ENCODE measurements around the gene ARHGAP24. TPM values are rescaled to one million over a fixed set of nuclear protein-coding genes. Genes with fewer than 3 reads are reported as not detected.

Gene ARHGAP24
- total and polyA plus RNA-seq, 2 donors (not counting 3 experiments of a cell fraction or from before 2014, with no cell fraction given) = 52.1 to 79.4 TPM

DNA sequence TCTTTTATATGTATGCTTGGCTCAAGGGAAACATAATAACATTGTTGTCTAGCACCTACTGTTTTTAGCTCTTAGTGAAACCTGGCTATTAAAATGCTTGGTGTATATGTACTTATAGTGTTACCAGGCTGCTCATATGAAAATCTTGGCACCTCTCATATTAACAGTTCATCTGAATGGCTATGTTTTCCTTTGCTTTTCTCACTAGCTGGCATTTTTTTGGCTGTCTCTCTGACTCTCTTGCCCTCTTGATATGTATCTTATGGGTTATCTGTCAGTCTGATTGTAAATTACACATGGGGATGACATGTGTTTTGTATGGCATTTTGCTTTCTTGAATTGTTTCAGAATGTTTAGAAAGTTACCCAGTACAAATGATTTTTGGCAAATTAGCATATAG lies 158.0 kb downstream of the ARHGAP24 start:
- Histone ChIP-seq H3K4me1 (ENCODE audit: control insufficient read depth, extremely low read depth, insufficient read depth, low read length) (no peaks in the 10 kb centered on the region), H3K9me1 (replicated peaks; ENCODE audit: control insufficient read depth, extremely low read depth, insufficient read depth, low read length) (no peaks in the 10 kb centered on the region), H3K36me3 (ENCODE audit: control insufficient read depth in 2 of 2, extremely low read depth in 1 of 2, insufficient read depth in 2 of 2, low read length in 2 of 2) (no peaks in the 10 kb centered on the region), H4K20me1 (replicated peaks; ENCODE audit: control insufficient read depth, extremely low read depth, insufficient read depth, low read length) (no peaks in the 10 kb centered on the region), H3K9ac (replicated peaks; ENCODE audit: extremely low read depth, insufficient read depth, low read length) (no peak overlapping the region), H3K27me3 (ENCODE audit: control insufficient read depth in 2 of 2, insufficient read depth in 2 of 2, low read length in 2 of 2) (peaks cover 8 to 21% of the 10 kb centered on the region in 2 experiments), H3K27ac (ENCODE audit: insufficient read depth, low read depth, low read length) (no peak overlapping the region), H3K9me3 (replicated peaks; ENCODE audit: control insufficient read depth, insufficient read depth, low read length) (no peaks in the 10 kb centered on the region), H3K79me2 (ENCODE audit: control insufficient read depth, insufficient read depth, low read length) (no peaks in the 10 kb centered on the region), H2AFZ (ENCODE audit: low read depth, low read length) (no peak overlapping the region), H3K4me2 (ENCODE audit: insufficient read depth, low read length) (no peak overlapping the region), H3K4me3 (replicated peaks in 1 of 3; ENCODE audit: insufficient read depth in 1 of 3, low read depth in 1 of 3, low read length in 3 of 3) (no peak overlapping the region)
- CTCF ChIA-PET = no interaction called here
- no TSS peak for BruUV-seq (replicated peaks)
- POLR2A ChIA-PET = no interaction called here
- dilution Hi-C loops (cut with MboI; ENCODE audit: extremely low pct_ligation_motif_present, low sequenced_read_pairs) (no loop called here), intact Hi-C loops (cut with micrococcal nuclease) (no loop called here)
- FAIRE-seq = no peak
- DNase-seq (ENCODE audit: low read depth, low spot score) = no peak
- TF ChIP-seq GATA2 (IDR thresholded peaks at IDR 0.05; ENCODE audit: insufficient read depth, insufficient read length, low read depth, low read length) = no peak
- TF ChIP-seq, protein P1, sequence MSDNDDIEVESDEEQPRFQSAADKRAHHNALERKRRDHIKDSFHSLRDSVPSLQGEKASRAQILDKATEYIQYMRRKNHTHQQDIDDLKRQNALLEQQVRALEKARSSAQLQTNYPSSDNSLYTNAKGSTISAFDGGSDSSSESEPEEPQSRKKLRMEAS (IDR thresholded peaks at IDR 0.05; ENCODE audit: insufficient read depth, insufficient read length) = no peak
- no peak for TF ChIP-seq POLR2A (IDR thresholded peaks at IDR 0.05; ENCODE audit: low read depth, low read length)
- TF ChIP-seq POLR2AphosphoS5 (IDR thresholded peaks at IDR 0.05; ENCODE audit: insufficient read depth, low read depth, low read length) = no peak
- no peak for TF ChIP-seq JUN (IDR thresholded peaks at IDR 0.05; ENCODE audit: borderline replicate concordance, insufficient read depth, insufficient read length, low read depth)
- no peak for TF ChIP-seq EZH2 (IDR thresholded peaks at IDR 0.05; ENCODE audit: borderline replicate concordance, low read depth, low read length, severe bottlenecking)
- no peak for TF ChIP-seq FOS (IDR thresholded peaks at IDR 0.05; ENCODE audit: borderline replicate concordance, insufficient read depth, low read length)
- no peak for TF ChIP-seq MYC (IDR thresholded peaks at IDR 0.05; ENCODE audit: low read depth, low read length)
- TF ChIP-seq, protein P2, sequence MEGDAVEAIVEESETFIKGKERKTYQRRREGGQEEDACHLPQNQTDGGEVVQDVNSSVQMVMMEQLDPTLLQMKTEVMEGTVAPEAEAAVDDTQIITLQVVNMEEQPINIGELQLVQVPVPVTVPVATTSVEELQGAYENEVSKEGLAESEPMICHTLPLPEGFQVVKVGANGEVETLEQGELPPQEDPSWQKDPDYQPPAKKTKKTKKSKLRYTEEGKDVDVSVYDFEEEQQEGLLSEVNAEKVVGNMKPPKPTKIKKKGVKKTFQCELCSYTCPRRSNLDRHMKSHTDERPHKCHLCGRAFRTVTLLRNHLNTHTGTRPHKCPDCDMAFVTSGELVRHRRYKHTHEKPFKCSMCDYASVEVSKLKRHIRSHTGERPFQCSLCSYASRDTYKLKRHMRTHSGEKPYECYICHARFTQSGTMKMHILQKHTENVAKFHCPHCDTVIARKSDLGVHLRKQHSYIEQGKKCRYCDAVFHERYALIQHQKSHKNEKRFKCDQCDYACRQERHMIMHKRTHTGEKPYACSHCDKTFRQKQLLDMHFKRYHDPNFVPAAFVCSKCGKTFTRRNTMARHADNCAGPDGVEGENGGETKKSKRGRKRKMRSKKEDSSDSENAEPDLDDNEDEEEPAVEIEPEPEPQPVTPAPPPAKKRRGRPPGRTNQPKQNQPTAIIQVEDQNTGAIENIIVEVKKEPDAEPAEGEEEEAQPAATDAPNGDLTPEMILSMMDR (IDR thresholded peaks at IDR 0.05; ENCODE audit: extremely low read depth in 1 of 2, insufficient read depth in 1 of 2, low read depth in 1 of 2, low read length in 2 of 2) = no peak

Measured in endothelial cell of umbilical vein (primary cell).